ENCODE data around the gene TCTN2. TPM values are rescaled to one million over a fixed set of nuclear protein-coding genes. Genes with fewer than 3 reads are reported as not detected.

TCTN2 gene
- total and polyA plus RNA-seq, 2 experiments from 2014 or later: 2.7 to 6.0 TPM

GRCh38 chr12:123705935-123706334 lies 35.0 kb downstream of the TCTN2 start:
- Mint-ChIP-seq H3K36me3 (ENCODE audit: low read depth) (peaks cover 13% of the 10 kb centered on the region), H3K4me3 (no peak overlapping the region), H3K27ac (no peak overlapping the region), H3K27me3 (ENCODE audit: insufficient read depth, low read depth, poor library complexity) (peaks cover 2% of the 10 kb centered on the region), H3K4me1 (no peaks in the 10 kb centered on the region; the same call in 2 of the 3 replicates), H3K9me3 (no peaks in the 10 kb centered on the region)
- Histone ChIP-seq H3K9me2 (ENCODE audit: insufficient read depth) (no peaks in the 10 kb centered on the region), H3K4me2 (no peak overlapping the region), H4K20me1 (replicated peaks; ENCODE audit: insufficient read depth) (no peaks in the 10 kb centered on the region), H3K79me2 (replicated peaks; ENCODE audit: insufficient read depth) (no peaks in the 10 kb centered on the region), H3K27ac (ENCODE audit: low read depth) (no peak overlapping the region), H3K36me3 (ENCODE audit: insufficient read depth) (no peaks in the 10 kb centered on the region), H3K4me3 (no peak overlapping the region), H3K27me3 (ENCODE audit: insufficient read depth) (no peaks in the 10 kb centered on the region), H3F3A (replicated peaks; ENCODE audit: low read depth) (no peaks in the 10 kb centered on the region), H2AFZ (no peak overlapping the region), H3K4me1 (ENCODE audit: insufficient read depth) (no peaks in the 10 kb centered on the region)
- DNase-seq (ENCODE audit: low spot score) (peak; percentile 11), ATAC-seq (peak; percentile 50; the same call in 2 of the 3 replicates)
- no peak for TF ChIP-seq CTCF (conservative IDR thresholded peaks at IDR 0.05; ENCODE audit: low read depth in 2 of 2)
- TF ChIP-seq REST (IDR thresholded peaks at IDR 0.05; ENCODE audit: unreplicated experiment): no peak
- no peak for TF ChIP-seq ZNF462 (CRISPR knock-in tag; IDR thresholded peaks at IDR 0.05)
- TF ChIP-seq CREB1 (CRISPR knock-in tag; IDR thresholded peaks at IDR 0.05; ENCODE audit: low read depth): no peak
- TF ChIP-seq STAT1 (IDR thresholded peaks at IDR 0.05; ENCODE audit: unreplicated experiment): no peak
- TF ChIP-seq POLR2AphosphoS5 (IDR thresholded peaks at IDR 0.05; ENCODE audit: low read depth): no peak
- no peak for TF ChIP-seq EZH2phosphoT487 (IDR thresholded peaks at IDR 0.05; ENCODE audit: unreplicated experiment)
- TF ChIP-seq ETS1 (IDR thresholded peaks at IDR 0.05): no peak
- no peak for TF ChIP-seq ZNF331 (CRISPR knock-in tag; IDR thresholded peaks at IDR 0.05; ENCODE audit: low read depth)
- TF ChIP-seq NANOG (IDR thresholded peaks at IDR 0.05; ENCODE audit: borderline replicate concordance): no peak
- no peak for TF ChIP-seq ZNF114 (CRISPR knock-in tag; IDR thresholded peaks at IDR 0.05)
- no peak for TF ChIP-seq JUNB (IDR thresholded peaks at IDR 0.05; ENCODE audit: unreplicated experiment)
- TF ChIP-seq EZH2 (IDR thresholded peaks at IDR 0.05; ENCODE audit: low read depth, unreplicated experiment): no peak

Data from GM23338 (cell line).